NCI-H2107 treated with DMSO at 0.1 percent for 48 hours (cell line): ENCODE results near the gene EIF4A2.

Experiments used
- DNase-seq: peaks from one replicate; lab custom pipeline; 2025; ENCODE audit not compliant: unreplicated experiment; lab: John Stamatoyannopoulos, UW

EIF4A2 gene

GRCh38 chr3:186783058-186783730 lies at the start of gene EIF4A2:
EIF4A2 (plus strand) TSS chr3:186783577; CDS start chr3:186783611, 34 bp downstream.
- DNase-seq = peak; percentile 92

- no peak for DNase-seq
Observed at GRCh38 chr3:186742618-186743380, 40.6 kb upstream of the EIF4A2 start.

GRCh38 chr3:186743666-186744065 lies 39.7 kb upstream of the EIF4A2 start:
- no peak for DNase-seq

- DNase-seq = no peak
Observed at GRCh38 chr3:186746008-186746407, 37.4 kb upstream of the EIF4A2 start.

- no peak for DNase-seq
Observed at GRCh38 chr3:186750316-186750715, 33.1 kb upstream of the EIF4A2 start.

- DNase-seq = no peak
Observed at GRCh38 chr3:186751480-186751879, 31.9 kb upstream of the EIF4A2 start.

- DNase-seq = no peak
Observed at GRCh38 chr3:186754006-186754405, 29.4 kb upstream of the EIF4A2 start.

GRCh38 chr3:186754871-186755270 lies 28.5 kb upstream of the EIF4A2 start:
- DNase-seq = no peak

GRCh38 chr3:186757214-186757613 lies 26.2 kb upstream of the EIF4A2 start:
- DNase-seq = no peak

GRCh38 chr3:186757686-186758220 lies 25.6 kb upstream of the EIF4A2 start:
- DNase-seq = no peak

GRCh38 chr3:186759231-186759930 lies 24.0 kb upstream of the EIF4A2 start:
- no peak for DNase-seq

GRCh38 chr3:186760141-186760833 lies 23.1 kb upstream of the EIF4A2 start:
- DNase-seq = no peak

GRCh38 chr3:186760897-186761447 lies 22.4 kb upstream of the EIF4A2 start:
- no peak for DNase-seq

- DNase-seq = no peak
Observed at GRCh38 chr3:186772281-186772694, 11.1 kb upstream of the EIF4A2 start.

- DNase-seq = no peak
Observed at GRCh38 chr3:186772701-186773417, 10.5 kb upstream of the EIF4A2 start.

- DNase-seq = no peak
Observed at GRCh38 chr3:186775999-186776398, 7.4 kb upstream of the EIF4A2 start.

- DNase-seq = no peak
Observed at GRCh38 chr3:186779204-186779603, 4.2 kb upstream of the EIF4A2 start.

- peak; percentile 91 for DNase-seq
Observed at GRCh38 chr3:186782542-186783057, 777 bp upstream of the EIF4A2 start.

GRCh38 chr3:186783731-186784515 lies 546 bp downstream of the EIF4A2 start:
- peak; percentile 75 for DNase-seq
